DND-41 (cell line): ENCODE results near the gene SELE.
"Not testable (repeated sequence)": the region's sequence is repeated elsewhere in the genome, so short reads cannot be mapped to it uniquely, and the experiment has no call there.

Experiments
- ATAC-seq: fragments of 200-7000 bp; cut with Tn5 transposase; 3 replicates; pipeline ENCODE4 v1.9.1; 2021; ENCODE audit warnings: low read depth; ENCODE audit not compliant: insufficient read depth
- DNase-seq: peaks from one replicate; pipeline ENCODE4 v3.0.0-alpha.2; 2020
- H2AFZ ChIP-seq: 2 replicates; pipeline ENCODE4 v1.6.0; 2012; ENCODE audit warnings: low read depth, low read length
- H3K27ac ChIP-seq: 2 replicates; pipeline ENCODE4 v1.5.1; 2012; ENCODE audit warnings: low read length, inconsistent platforms
- H3K27me3 ChIP-seq: fragments of 200-600 bp; sonication (generic); 2 replicates; pipeline ENCODE4 v1.6.0; 2012; ENCODE audit warnings: low read length, mild to moderate bottlenecking, inconsistent platforms; ENCODE audit not compliant: insufficient read depth, poor library complexity
- H3K36me3 ChIP-seq: 2 replicates; pipeline ENCODE4 v1.5.1; 2012; ENCODE audit warnings: low read length, inconsistent platforms; ENCODE audit not compliant: insufficient read depth
- H3K4me1 ChIP-seq: 2 replicates; pipeline ENCODE4 v1.5.1; 2012; ENCODE audit warnings: mild to moderate bottlenecking, low read length; ENCODE audit not compliant: insufficient read depth
- H3K4me2 ChIP-seq: 2 replicates; pipeline ENCODE4 v1.6.0; 2012; ENCODE audit warnings: mild to moderate bottlenecking, moderate library complexity, low read length, inconsistent platforms; ENCODE audit not compliant: insufficient read depth
- H3K4me3 ChIP-seq, 2 experiments: fragments of 200-600 bp in 1 of 2; shearing (Covaris generic) in 1 of 2; 2 replicates each; pipeline ENCODE4 v1.5.1; 2012 to 2016; ENCODE audit warnings: inconsistent platforms in 2 of 2, low read length in 2 of 2, mild to moderate bottlenecking in 2 of 2, low read depth in 1 of 2, moderate library complexity in 1 of 2
- H3K79me2 ChIP-seq: 2 replicates; pipeline ENCODE4 v1.6.0; 2012; ENCODE audit warnings: low read length, inconsistent platforms; ENCODE audit not compliant: insufficient read depth
- H3K9ac ChIP-seq: 2 replicates; pipeline ENCODE4 v1.6.0; 2012; ENCODE audit warnings: low read depth, mild to moderate bottlenecking, inconsistent platforms, low read length, moderate library complexity
- H3K9me3 ChIP-seq: 2 replicates; pipeline ENCODE4 v1.5.1; 2012; ENCODE audit warnings: low read length, moderate library complexity, mild to moderate bottlenecking, inconsistent platforms; ENCODE audit not compliant: insufficient read depth, severe bottlenecking
- H4K20me1 ChIP-seq: 2 replicates; pipeline ENCODE4 v1.6.0; 2012; ENCODE audit warnings: low read length; ENCODE audit not compliant: insufficient read depth
- CTCF ChIP-seq: IDR thresholded peaks from 2 replicates; pipeline ENCODE4 v1.5.1; 2012; ENCODE audit warnings: borderline replicate concordance, low read length, moderate library complexity, mild to moderate bottlenecking; ENCODE audit not compliant: poor library complexity, severe bottlenecking; ENCODE audit errors: extremely low read depth
- EZH2 ChIP-seq: IDR thresholded peaks from 3 replicates; pipeline ENCODE4 v1.6.1; 2012; ENCODE audit warnings: borderline replicate concordance, low read depth, mild to moderate bottlenecking, moderate library complexity, low read length, inconsistent platforms; ENCODE audit not compliant: severe bottlenecking

The SELE gene

GRCh38 chr1:169724168-169724567, 9.7 kb downstream of the SELE start:
- ATAC-seq (no peak), DNase-seq (no peak)
- no peak for TF ChIP-seq CTCF
- no peak for TF ChIP-seq EZH2
- H3K79me2 ChIP-seq, result no peaks in the 10 kb centered on the region
- H3K4me2 ChIP-seq, result no peak overlapping the region
- H3K4me3 ChIP-seq, result no peak overlapping the region
- no peaks in the 10 kb centered on the region for H3K27me3 ChIP-seq
- H3K9ac ChIP-seq, result peak overlapping the region; percentile 56; the same call in 1 of the 2 replicates
- peaks cover 32% of the 10 kb centered on the region for H3K4me1 ChIP-seq
- peak overlapping the region; percentile 49 for H2AFZ ChIP-seq
- H3K27ac ChIP-seq, result peak overlapping the region; percentile 93
- no peaks in the 10 kb centered on the region for H3K36me3 ChIP-seq
- peaks cover 16% of the 10 kb centered on the region for H3K9me3 ChIP-seq
- no peaks in the 10 kb centered on the region for H4K20me1 ChIP-seq

DNA sequence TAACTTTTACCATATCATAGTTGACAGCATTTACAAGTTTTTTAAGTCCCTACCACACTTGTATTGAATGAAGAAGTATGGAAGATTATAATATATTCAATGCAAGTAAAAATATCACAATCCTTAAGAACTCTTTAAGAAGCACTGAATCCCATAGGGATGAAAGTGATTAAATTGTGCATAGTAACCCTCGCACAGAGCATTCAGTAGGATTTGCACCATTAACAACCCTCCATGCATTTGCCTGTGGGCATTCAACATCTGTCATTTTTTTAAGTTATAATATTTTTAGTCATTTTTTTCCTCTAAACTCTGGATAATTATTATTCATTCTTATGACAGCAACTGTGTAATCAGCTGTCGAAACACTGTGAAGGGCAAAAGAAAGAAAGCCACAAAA, 10.1 kb downstream of the SELE start:
- H3K79me2 ChIP-seq, result no peaks in the 10 kb centered on the region
- DNase-seq (no peak), ATAC-seq (no peak)
- peak overlapping the region; percentile 56; the same call in 1 of the 2 replicates for H3K9ac ChIP-seq
- no peak overlapping the region for H3K4me3 ChIP-seq
- peak overlapping the region; percentile 93 for H3K27ac ChIP-seq
- H3K27me3 ChIP-seq, result no peaks in the 10 kb centered on the region
- peak overlapping the region; percentile 49; the same call in 1 of the 2 replicates for H2AFZ ChIP-seq
- TF ChIP-seq CTCF (no peak), EZH2 (no peak)
- no peaks in the 10 kb centered on the region for H3K36me3 ChIP-seq
- H3K9me3 ChIP-seq, result peaks cover 16% of the 10 kb centered on the region
- H4K20me1 ChIP-seq, result no peaks in the 10 kb centered on the region
- H3K4me2 ChIP-seq, result no peak overlapping the region
- H3K4me1 ChIP-seq, result peaks cover 32% of the 10 kb centered on the region

GRCh38 chr1:169722779-169723178, 11.1 kb downstream of the SELE start:
- no peaks in the 10 kb centered on the region for H3K36me3 ChIP-seq
- peaks cover 22% of the 10 kb centered on the region for H3K9me3 ChIP-seq
- peak overlapping the region; percentile 42 for H3K4me2 ChIP-seq
- H3K27me3 ChIP-seq, result no peaks in the 10 kb centered on the region
- DNase-seq, result peak; percentile 43
- peak overlapping the region; percentile 93 for H3K27ac ChIP-seq
- ATAC-seq, result peak; percentile 88
- H3K9ac ChIP-seq, result peak overlapping the region; percentile 56
- H3K4me1 ChIP-seq, result peaks cover 32% of the 10 kb centered on the region
- TF ChIP-seq EZH2, result no peak
- no peak for TF ChIP-seq CTCF
- no peaks in the 10 kb centered on the region for H4K20me1 ChIP-seq
- H3K79me2 ChIP-seq, result no peaks in the 10 kb centered on the region
- 0 out of 2 replicates have a peak overlapping the region, but pooled peaks have one; percentile 23 for H2AFZ ChIP-seq
- no peak overlapping the region for H3K4me3 ChIP-seq

DNA sequence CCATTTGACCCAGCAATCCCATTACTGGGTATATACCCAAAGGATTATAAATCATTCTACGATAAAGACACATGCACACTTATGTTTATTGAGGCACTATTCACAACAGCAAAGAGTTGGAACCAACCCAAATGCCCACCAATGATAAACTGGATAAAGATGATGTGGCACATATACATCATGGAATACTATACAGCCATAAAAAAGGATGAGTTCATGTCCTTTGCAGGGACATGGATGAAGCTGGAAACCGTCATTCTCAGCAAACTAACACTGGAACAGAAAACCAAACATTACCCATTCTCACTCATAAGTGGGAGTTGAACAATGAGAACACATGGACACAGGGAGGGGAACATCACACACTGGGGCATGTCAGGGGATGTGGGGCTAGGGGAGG, 18.8 kb downstream of the SELE start:
- H3K4me2 ChIP-seq, H3K4me3 ChIP-seq, H3K36me3 ChIP-seq, ATAC-seq, H3K27me3 ChIP-seq, DNase-seq, H4K20me1 ChIP-seq, H2AFZ ChIP-seq, H3K9ac ChIP-seq: not testable (repeated sequence)
- peaks cover 14% of the 10 kb centered on the region for H3K79me2 ChIP-seq
- H3K9me3 ChIP-seq, result peaks cover 22% of the 10 kb centered on the region
- peak overlapping the region; percentile 41; the same call in 1 of the 2 replicates for H3K27ac ChIP-seq
- peaks cover 45% of the 10 kb centered on the region for H3K4me1 ChIP-seq

DNA sequence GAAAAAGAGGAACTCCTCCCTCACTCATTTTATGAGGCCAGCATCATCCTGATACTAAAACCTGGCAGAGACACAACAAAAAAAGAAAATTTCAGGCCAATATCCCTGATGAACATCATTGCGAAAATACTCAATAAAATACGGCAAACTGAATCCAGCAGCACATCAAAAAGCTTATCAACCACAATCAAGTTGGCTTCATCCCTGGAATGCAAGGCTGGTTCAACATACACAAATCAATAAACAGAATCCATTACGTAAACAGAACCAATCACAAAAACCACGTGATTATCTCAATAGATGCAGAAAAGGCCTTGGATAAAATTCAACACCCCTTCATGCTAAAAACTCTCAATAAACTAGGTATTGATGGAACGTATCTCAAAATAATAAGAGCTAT, 20.8 kb downstream of the SELE start:
- Histone ChIP-seq H3K36me3 (peaks cover 16% of the 10 kb centered on the region), H3K9me3 (peaks cover 10% of the 10 kb centered on the region), H3K79me2 (peaks cover 34% of the 10 kb centered on the region), H3K4me1 (peaks cover 65% of the 10 kb centered on the region)
- H2AFZ ChIP-seq, H3K4me3 ChIP-seq, H3K27me3 ChIP-seq, ATAC-seq, H3K4me2 ChIP-seq, H3K9ac ChIP-seq, H4K20me1 ChIP-seq, DNase-seq, H3K27ac ChIP-seq: not testable (repeated sequence)
